CD14-positive monocyte (primary cell): ENCODE measurements around the gene CNTN1. TPM values are rescaled to one million over a fixed set of nuclear protein-coding genes. Genes with fewer than 3 reads are reported as not detected.

Source experiments
- DNase-seq, 3 donors: peaks; one replicate each; pipeline ENCODE4 v3.0.0-alpha.2; 2011 to 2022
- H2AFZ ChIP-seq: 2 replicates; pipeline ENCODE4 v1.6.0; 2012; ENCODE audit warnings: mild to moderate bottlenecking, low read depth, low read length, inconsistent platforms; ENCODE audit not compliant: insufficient read depth, poor library complexity, severe bottlenecking
- H3K27ac ChIP-seq, 2 donors: 1 replicate in 1 of 2; 2 replicates in 1 of 2; pipeline ENCODE4 v1.5.1; 2012 to 2013; ENCODE audit warnings: low read length in 2 of 2, control low read depth in 1 of 2, inconsistent platforms in 1 of 2, low read depth in 1 of 2, mild to moderate bottlenecking in 1 of 2
- H3K27me3 ChIP-seq, 2 donors: one replicate each; pipeline versions ENCODE4 v1.6.0 to v1.6.1; 2011 to 2013; ENCODE audit warnings: low read length in 2 of 2; ENCODE audit not compliant: control insufficient read depth in 2 of 2, insufficient read depth in 2 of 2
- H3K36me3 ChIP-seq, 2 donors: replicated peaks in 1 of 2; 1 replicate in 1 of 2; 2 replicates in 1 of 2; pipeline versions ENCODE4 v1.5.1 to v1.6.1; 2012 to 2013; ENCODE audit warnings: low read length in 2 of 2, control low read depth in 1 of 2, inconsistent platforms in 1 of 2, mild to moderate bottlenecking in 1 of 2; ENCODE audit not compliant: insufficient read depth in 2 of 2, control insufficient read depth in 1 of 2
- H3K4me1 ChIP-seq, 2 donors: 1 replicate in 1 of 2; 2 replicates in 1 of 2; pipeline versions ENCODE4 v1.5.1 to v1.6.1; 2012 to 2013; ENCODE audit warnings: low read length in 2 of 2, control low read depth in 1 of 2, inconsistent platforms in 1 of 2, mild to moderate bottlenecking in 1 of 2, moderate library complexity in 1 of 2; ENCODE audit not compliant: insufficient read depth in 2 of 2, control insufficient read depth in 1 of 2
- H3K4me2 ChIP-seq: replicated peaks from 2 replicates; pipeline ENCODE3; 2012; ENCODE audit warnings: low read length, moderate library complexity, mild to moderate bottlenecking; ENCODE audit not compliant: poor library complexity, severe bottlenecking; ENCODE audit errors: extremely low read depth
- H3K4me3 ChIP-seq, 3 experiments: fragments of 200-600 bp in 1 of 3; sonication (generic) in 1 of 3; replicated peaks in 1 of 3; 1 replicate in 2 of 3; 2 replicates in 1 of 3; pipeline ENCODE4 v1.5.1; 2011 to 2013; ENCODE audit warnings: low read length in 3 of 3, mild to moderate bottlenecking in 3 of 3, control low read depth in 2 of 3, low read depth in 2 of 3, inconsistent platforms in 1 of 3, moderate library complexity in 1 of 3
- H3K79me2 ChIP-seq: 2 replicates; pipeline ENCODE4 v1.6.0; 2012; ENCODE audit warnings: mild to moderate bottlenecking, control low read depth, inconsistent platforms, low read length, moderate library complexity; ENCODE audit not compliant: insufficient read depth
- H3K9ac ChIP-seq: 2 replicates; pipeline ENCODE4 v1.6.0; 2017; ENCODE audit warnings: low read length, mild to moderate bottlenecking; ENCODE audit not compliant: insufficient read depth, poor library complexity, severe bottlenecking
- H3K9me3 ChIP-seq, 2 donors: replicated peaks in 1 of 2; 1 replicate in 1 of 2; 2 replicates in 1 of 2; pipeline versions ENCODE4 v1.5.1 to v1.6.1; 2012 to 2013; ENCODE audit warnings: low read length in 2 of 2, control low read depth in 1 of 2; ENCODE audit not compliant: control insufficient read depth in 1 of 2, insufficient read depth in 1 of 2
- H4K20me1 ChIP-seq: 2 replicates; pipeline ENCODE4 v1.6.0; 2012; ENCODE audit warnings: mild to moderate bottlenecking, low read length, control low read depth, moderate library complexity; ENCODE audit not compliant: insufficient read depth
- H3K27ac Mint-ChIP-seq, 7 donors: one replicate each; pipeline ENCODE4 v1.8.0; 2020; ENCODE audit warnings: mild to moderate bottlenecking in 7 of 7, mixed read lengths in 7 of 7, moderate library complexity in 6 of 7, inconsistent platforms in 2 of 7
- H3K27me3 Mint-ChIP-seq, 3 donors: one replicate each; pipeline ENCODE4 v1.8.0; 2021 to 2022; ENCODE audit warnings: low read depth in 3 of 3, mild to moderate bottlenecking in 3 of 3, mixed read lengths in 3 of 3, moderate library complexity in 3 of 3, inconsistent platforms in 1 of 3
- H3K36me3 Mint-ChIP-seq, 2 donors: one replicate each; pipeline ENCODE4 v1.8.0; 2020; ENCODE audit warnings: mixed read lengths in 2 of 2, inconsistent platforms in 1 of 2, mild to moderate bottlenecking in 1 of 2
- H3K4me1 Mint-ChIP-seq: one replicate; pipeline ENCODE4 v1.8.0; 2020; ENCODE audit warnings: mild to moderate bottlenecking, mixed read lengths
- H3K4me3 Mint-ChIP-seq, 2 donors: one replicate each; pipeline ENCODE4 v1.8.0; 2020; ENCODE audit warnings: mild to moderate bottlenecking in 2 of 2, mixed read lengths in 2 of 2, moderate library complexity in 1 of 2
- H3K9me3 Mint-ChIP-seq, 7 donors: one replicate each; pipeline ENCODE4 v1.8.0; 2020 to 2022; ENCODE audit warnings: mixed read lengths in 7 of 7, mild to moderate bottlenecking in 6 of 7, moderate library complexity in 6 of 7, inconsistent platforms in 2 of 7
- CTCF ChIP-seq: fragments of 200-600 bp; IDR thresholded peaks from one replicate; pipeline ENCODE4 v1.8.0; 2022; ENCODE audit warnings: antibody characterized with exemption, mild to moderate bottlenecking
- WGBS: methylation state at CpG from one replicate; pipeline ENCODE4 v1.1.5; 2013; ENCODE audit warnings: missing lambda C conversion rate; ENCODE audit not compliant: insufficient coverage; 5-methylcytosine and 5-hydroxymethylcytosine counted together
- intact Hi-C, 2 donors: fragments of 100-400 bp; cut with micrococcal nuclease; formaldehyde crosslinking; loops; one replicate each; pipeline versions ENCODE4 v1.15.0 to v1.15.1; 2023
- polyA plus RNA-seq, 3 donors: library from polyadenylated mRNA; depleted of rRNA in 1 of 3; unstranded in 2 of 3; stranded (reverse) in 1 of 3; fragments of 300-500 nt in 2 of 3; fragments of >200 nt in 1 of 3; fragmentation: Illumina TruSeq in 2 of 3; gene quantifications; 1 replicate in 2 of 3; 2 replicates in 1 of 3; pipeline ENCODE4 v1.2.3, GENCODE V29; 2012 to 2021

Gene CNTN1
- polyA plus RNA-seq, 3 donors, result not detected

DNA sequence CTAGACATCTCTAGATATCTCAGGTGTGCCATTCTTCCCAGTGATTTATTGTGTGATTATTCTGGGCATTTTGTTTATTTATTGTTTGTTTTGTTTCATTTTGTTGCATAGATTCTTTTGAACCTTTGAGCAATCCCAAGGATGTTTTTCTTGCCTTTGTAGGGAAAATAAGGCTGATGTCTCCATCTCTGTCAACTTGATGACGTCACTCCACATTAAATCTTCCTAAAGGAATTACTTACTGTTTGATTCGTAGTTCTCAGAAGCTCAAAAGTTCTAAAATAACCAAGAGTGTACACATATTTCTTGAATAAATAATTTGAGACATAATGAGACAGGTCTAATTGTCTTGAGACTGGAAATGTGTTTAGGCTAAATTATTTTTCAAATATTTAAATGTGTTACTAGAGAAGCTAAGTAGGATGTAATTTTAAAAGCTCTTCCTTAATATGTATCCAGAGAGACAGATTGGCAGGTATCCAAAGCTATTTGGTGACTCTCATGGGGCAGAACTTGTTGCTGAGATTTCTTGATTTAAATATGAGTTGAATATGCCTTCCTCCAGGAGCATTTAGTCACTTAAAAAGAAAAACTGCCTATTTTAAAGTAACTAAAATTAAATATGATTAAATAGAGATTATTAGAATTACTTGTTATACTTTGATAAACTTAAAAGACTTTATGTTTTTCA, 128.7 kb downstream of the CNTN1 start:
- no CpG with 5 or more reads among the region's 2 CpGs for WGBS
- DNase-seq, result no peak
- H3K36me3 Mint-ChIP-seq, result no peaks in the 10 kb centered on the region
- no peak for TF ChIP-seq CTCF
- Histone ChIP-seq H3K4me2 (no peak overlapping the region), H3K36me3 (no peaks in the 10 kb centered on the region), H3K4me3 (no peak overlapping the region), H3K4me1 (no peaks in the 10 kb centered on the region), H3K27ac (no peak overlapping the region), H3K9ac (no peak overlapping the region), H2AFZ (no peak overlapping the region), H3K9me3 (peaks cover 0 to 7% of the 10 kb centered on the region in 2 donors), H3K27me3 (no peaks in the 10 kb centered on the region), H3K79me2 (no peaks in the 10 kb centered on the region), H4K20me1 (no peaks in the 10 kb centered on the region)
- no peak overlapping the region for H3K4me3 Mint-ChIP-seq
- H3K9me3 Mint-ChIP-seq, result peaks cover 1 to 9% (median 7%) of the 10 kb centered on the region in 7 donors
- no peaks in the 10 kb centered on the region for H3K27me3 Mint-ChIP-seq
- intact Hi-C loops, result no loop called here
- H3K27ac Mint-ChIP-seq, result no peak overlapping the region
- H3K4me1 Mint-ChIP-seq, result no peaks in the 10 kb centered on the region

- no peaks in the 10 kb centered on the region for H3K79me2 ChIP-seq
- no peak overlapping the region for H3K4me2 ChIP-seq
- no peak overlapping the region for H3K27ac ChIP-seq
- no peaks in the 10 kb centered on the region for H3K27me3 Mint-ChIP-seq
- H3K9me3 ChIP-seq, result no peaks in the 10 kb centered on the region
- no peak for DNase-seq
- no peak overlapping the region for H3K9ac ChIP-seq
- no peak overlapping the region for H2AFZ ChIP-seq
- no peak for TF ChIP-seq CTCF
- no peaks in the 10 kb centered on the region for H3K36me3 ChIP-seq
- H3K9me3 Mint-ChIP-seq, result peaks cover 0 to 3% (median 0%) of the 10 kb centered on the region in 7 donors
- H3K4me1 Mint-ChIP-seq, result no peaks in the 10 kb centered on the region
- H3K36me3 Mint-ChIP-seq, result no peaks in the 10 kb centered on the region
- H3K4me3 Mint-ChIP-seq, result no peak overlapping the region
- no peaks in the 10 kb centered on the region for H3K4me1 ChIP-seq
- H3K27ac Mint-ChIP-seq, result no peak overlapping the region
- H3K27me3 ChIP-seq, result no peaks in the 10 kb centered on the region
- no peaks in the 10 kb centered on the region for H4K20me1 ChIP-seq
- intact Hi-C loops, result no loop called here
- H3K4me3 ChIP-seq, result no peak overlapping the region
Measured at GRCh38 chr12:40825156-40825555, 132.9 kb downstream of the CNTN1 start.
